GM19372 (cell line): ENCODE measurements around the gene GABRR3.

Experiments
- ATAC-seq: cut with Tn5 transposase; IDR thresholded peaks from one replicate; pipeline ENCODE4 v1.9.1; 2021; ENCODE audit warnings: mild to moderate bottlenecking, low read depth, moderate library complexity; ENCODE audit not compliant: unreplicated experiment

Gene GABRR3

DNA sequence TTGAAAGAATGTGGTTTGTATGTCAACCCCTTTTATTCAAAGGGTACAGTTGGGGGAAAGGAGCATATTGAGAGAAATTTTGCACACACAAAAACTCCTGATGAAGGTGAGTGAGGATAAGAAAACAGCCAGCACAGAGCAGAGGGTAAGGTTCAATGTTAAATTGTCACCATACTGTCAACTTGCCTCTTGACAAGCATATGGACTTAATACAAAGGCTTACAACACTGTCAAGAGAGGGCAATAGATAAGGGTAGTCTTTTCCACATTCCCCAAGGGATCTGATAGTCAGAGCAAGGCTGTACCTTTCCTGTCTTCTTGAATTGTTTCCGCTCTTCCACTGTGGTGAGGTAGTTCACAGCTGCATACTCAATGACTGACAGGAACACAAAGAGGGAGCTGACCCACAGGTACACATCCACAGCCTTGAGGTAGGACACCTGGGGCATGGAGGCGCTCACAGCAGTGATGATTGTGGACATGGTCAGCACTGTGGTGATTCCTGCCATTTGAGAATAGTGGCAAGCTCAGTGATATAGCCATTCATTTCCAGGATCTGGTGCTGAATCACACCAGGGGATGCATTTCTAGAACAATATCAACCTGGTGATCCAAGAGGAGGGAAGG lies 42.5 kb downstream of the GABRR3 start:
- no peak for ATAC-seq

DNA sequence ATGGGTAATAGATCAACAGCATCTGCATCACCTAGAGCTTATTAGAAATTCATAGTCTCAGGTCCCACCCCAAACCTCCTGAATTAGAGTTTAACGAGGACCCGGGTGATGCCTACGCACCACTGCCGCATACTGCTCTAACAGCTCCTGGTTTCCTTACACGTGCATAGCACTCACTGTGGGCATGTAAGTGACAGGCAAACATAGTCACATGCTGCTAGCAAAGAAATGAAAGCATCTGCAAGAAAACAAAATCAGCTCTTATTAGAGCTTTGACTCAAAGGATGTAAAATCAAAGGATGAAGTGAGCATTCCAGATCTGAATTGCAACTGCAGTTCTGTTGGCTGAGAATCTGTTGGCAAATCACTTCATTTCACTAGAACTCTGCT lies 43.8 kb downstream of the GABRR3 start:
- ATAC-seq: no peak

DNA sequence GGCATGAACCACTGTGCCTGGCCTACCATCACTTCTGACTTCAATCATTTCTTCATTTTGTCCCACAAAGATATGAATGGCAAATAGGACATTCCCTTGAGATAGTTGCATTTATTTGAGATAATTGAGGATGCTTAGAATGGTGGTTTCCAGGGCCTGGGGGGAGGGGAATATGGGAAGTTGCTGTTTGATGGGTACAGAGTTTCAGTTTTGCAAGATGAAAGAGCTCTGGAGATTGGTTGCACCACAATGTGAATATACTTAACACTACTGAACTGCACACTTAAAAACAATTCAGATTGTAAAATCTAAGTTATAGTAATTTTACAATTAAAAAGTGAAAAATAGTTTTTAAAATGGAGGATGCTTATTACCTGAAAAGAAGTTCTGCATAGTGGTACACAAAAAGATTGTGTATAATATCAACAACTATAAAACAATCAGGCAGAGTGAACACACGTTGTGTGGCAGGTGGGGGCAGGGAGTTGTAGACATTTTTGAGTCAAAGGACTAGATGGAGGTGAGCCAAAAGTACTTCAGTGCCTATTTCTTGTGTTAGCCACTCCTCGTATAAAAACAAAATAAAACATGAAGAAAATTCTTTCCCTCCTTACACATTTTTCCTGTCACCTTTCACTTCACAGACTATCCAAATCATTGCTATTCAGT lies 44.4 kb downstream of the GABRR3 start:
- no peak for ATAC-seq

DNA sequence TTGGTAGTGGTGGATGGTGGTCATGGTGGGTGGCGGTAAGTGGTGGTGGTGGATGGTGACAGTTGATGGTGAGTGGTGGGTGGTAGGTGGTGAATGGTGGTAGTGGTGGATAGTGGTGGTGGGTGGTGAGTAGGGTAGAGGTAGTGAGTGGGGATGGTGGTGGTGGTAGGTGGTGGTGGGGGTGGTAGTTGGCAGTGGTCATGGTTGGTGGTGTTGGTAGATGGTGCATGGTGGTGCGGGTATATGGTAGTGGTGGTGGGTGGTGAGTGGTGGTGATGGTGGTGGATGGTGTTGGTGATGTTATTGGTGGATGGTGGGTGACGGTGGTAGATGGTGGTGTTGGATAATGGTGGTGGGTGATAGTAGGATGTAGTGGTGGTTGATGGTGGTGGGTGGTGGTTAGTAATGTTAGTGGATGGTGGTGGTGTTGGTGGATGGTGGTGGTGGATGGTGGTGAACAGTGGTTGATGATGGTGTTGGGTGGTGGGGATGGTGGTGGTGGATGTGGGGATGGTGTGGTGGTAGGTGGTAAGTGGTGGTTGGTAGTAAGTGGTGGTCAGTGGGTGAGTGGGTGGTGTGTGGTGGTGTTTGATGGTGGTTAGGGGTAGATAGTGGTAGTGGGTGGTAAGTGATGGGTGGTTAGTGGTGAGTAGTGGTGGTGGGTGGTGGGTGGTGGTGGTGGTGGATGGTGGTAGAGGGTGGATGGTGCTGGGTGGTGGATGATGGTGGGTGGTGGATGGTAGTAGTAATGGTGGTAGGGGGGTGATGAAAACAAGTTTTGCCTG lies 46.1 kb downstream of the GABRR3 start:
- no peak for ATAC-seq

DNA sequence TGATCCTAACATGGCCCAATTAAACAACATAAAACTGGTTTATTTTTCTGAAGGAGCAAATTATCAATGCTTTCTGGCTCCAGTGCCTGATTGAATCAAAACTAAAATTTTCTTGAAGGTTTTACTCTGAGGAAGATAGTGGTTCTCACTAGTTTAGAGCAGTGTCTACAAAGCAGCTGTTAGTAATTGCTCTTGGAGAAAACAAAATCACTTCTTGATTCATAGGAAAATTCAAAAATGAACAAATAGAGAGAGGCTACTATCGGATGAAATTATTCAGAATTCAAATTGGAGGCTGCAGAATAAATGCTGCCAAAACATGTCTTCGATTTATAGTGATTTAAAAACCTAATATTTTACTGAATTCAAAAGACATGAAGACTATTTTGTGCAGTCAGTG lies 47.8 kb downstream of the GABRR3 start:
- ATAC-seq: no peak

DNA sequence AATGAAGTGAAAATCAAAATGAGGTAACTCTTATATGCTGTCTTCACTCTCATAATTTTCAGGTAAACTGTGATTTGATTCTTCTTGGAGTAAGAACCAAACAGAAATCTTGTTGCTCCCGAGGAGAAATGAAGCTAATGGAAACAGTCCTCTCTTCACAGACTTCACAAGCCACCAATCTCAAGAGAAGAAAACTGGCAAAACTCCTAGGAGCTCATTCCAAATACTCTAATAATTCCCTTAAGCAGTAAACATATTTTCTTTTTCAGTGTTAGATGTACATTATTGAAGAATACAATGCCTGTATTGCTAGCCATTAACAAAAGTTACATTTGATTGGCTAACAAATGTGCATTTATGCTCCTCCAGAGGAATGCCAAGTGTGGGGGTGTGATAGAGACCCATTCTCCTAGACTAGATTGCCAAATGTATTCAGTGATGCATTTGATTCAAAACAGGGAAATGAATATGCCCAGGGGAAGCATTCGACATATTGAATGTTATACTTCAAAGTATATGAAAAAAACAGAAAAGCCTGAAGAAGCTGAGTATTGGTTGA lies 51.1 kb downstream of the GABRR3 start:
- no peak for ATAC-seq

DNA sequence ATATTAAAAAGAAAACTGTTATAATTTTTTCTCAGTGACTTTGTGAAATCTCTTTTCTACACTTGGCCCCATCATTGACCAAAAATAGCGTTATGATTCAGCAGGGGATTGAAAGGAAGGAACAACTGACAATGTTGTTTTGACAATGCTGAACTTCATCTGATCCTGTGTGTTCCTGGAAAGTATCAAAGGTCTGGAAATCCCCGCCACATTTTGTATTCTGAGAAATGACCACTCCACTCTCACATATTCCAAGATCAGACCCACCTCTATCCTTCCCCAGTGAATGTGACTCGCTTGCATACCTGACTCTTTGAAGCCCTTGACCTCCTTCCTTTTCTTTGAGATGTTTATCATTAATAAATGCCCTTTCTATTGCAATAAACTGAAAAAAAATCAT lies 53.2 kb downstream of the GABRR3 start:
- no peak for ATAC-seq

DNA sequence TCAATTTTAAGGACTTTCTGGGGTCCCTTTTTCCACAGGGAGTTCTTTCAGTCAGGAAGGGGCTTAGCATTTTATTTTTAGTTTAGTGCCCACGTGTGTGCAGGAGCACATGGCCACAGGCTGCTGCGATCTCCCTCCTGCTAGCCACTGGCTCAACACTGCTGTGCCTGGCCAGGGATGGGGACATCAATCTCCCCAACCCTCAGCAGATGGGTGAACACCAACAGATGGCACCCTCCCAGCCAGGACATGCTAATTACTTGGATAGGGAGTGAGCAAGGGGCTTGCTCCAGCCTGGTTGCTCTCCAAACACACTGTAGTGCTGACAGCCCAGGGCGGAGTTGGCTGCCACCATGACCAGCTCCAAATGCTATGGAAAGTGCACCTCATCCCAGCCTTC lies 55.5 kb downstream of the GABRR3 start:
- no peak for ATAC-seq

DNA sequence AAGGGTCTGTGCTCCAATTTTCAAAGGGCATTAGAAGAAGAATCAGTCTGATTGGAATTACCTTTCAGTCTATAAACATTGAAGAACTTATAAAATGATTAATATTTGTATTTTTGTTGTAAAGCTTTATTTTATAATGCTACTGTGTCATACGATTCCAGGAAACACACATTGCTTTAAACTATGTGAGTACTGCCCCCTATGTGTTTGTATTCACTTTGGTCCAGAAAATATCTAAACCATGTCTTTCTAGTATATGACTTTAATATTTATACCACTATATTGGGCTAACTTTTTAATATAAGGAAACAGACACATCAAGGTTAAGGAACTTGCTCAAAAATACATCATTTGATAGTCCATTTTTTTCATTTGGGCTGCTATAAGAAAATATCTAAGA lies 59.6 kb downstream of the GABRR3 start:
- no peak for ATAC-seq

DNA sequence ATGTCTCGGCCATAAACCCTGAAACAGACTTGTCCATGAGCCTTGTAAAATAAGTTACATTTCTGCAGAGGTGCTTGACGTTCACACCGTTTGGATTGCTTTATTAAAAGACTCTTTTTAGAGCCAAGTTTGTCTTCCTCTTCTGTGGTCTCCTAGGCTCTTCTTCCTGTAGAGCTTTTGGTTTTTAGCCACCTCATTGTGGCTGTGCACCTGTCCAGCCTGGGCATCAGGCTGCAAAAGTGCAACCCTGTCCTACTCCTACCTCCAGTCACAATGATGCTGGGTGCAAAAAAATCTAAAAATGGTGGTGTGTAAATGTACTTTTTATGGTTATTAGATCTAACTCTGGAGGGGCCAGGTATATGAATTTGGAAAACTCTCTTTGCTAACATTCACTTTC lies 60.1 kb downstream of the GABRR3 start:
- no peak for ATAC-seq

DNA sequence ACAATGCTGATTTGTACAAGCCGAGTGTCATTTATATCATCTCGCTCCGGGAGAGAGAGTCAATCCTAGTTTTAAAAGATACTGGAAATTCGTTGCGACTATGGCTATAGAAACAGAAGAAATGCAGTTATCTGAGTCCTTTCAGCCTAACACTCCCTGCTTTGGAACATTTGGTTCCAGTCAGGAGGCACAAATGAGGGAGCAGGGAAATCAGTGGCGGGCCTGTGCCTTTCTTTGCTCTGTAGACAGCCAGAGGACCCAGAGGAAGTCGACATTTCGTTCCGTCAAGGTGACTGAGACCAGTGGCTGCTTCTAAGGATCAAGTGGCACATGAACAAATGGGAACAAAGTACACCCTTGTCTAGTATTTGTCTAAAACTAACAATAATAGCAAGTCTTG lies 62.1 kb downstream of the GABRR3 start:
- no peak for ATAC-seq

DNA sequence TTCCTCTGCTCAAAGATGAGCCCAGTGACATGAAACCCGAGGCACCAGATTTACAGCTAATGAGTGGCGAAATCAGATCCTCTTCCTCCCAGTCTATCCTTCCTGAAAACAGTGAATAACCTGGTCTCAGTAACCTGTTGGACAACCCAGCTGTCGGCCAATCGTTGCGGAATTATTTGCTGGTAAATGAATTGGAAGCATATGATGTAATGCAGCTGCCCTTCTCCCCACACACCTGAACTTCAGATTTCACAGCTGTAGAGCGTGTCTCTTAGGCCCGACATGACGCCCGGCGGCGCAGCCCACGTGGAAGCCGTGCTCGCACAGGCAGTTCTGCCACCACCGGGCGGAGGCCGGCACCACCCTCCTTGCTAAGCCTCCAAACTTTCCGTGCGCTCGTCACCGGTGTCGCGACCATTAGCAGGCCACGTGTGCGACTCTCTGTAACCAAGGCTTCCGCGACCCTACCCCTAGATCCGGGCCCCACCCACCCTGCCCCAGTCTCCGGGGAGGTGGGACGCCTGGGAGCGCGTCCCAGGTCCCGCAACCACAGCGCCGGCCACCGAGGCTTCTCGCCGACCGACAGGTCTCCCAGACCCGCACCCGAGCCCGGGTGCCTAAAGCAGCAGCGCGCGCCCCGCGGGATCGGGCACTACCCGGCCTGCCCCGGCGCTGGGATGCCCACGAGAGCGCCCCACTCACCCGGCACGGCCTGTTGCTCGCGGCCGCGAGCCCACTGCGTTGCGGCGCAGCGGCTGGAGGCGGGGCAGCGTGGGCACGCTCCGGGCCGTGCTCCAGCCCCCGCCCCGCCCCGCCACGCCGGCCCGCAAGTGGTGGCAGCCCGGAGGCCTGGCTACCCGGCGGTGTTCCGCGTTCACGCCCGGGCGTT lies 63.2 kb downstream of the GABRR3 start, which contains the start of gene RIOX2:
RIOX2 (minus strand) TSS at position 753 of the 889 bp plus-strand sequence. CDS start 4,838 bp downstream, outside the sequence.
- ATAC-seq: peak; percentile 83

DNA sequence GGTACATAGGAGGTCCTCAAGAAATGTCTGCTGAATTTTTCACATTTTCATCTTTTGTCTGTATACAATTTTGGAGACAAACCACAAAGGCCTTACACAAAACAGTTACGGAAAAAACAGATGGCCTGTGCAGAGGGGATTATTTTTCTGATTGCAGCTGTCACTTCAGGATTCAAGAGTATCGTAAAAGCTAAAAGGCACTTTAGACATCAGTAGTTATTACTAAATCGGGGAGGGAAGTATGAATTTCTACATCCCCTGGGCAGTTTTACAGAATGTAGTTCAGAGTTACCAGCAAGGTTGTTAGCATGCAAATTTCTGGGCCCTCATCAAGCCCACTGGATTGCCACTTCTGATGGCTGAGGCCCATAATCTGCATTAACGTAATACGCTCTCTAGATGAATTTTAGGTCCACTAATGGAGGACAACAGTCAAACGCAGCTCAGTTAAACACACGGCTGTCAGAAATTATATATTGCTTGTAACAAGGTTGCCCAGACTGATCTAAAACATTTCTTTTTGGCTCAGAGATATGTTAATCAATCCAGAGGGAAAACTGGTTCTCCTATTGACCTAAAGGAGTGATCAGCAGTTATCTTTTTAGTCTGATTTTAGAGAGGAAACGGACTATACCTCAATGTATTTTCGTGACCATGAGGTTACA lies 64.0 kb downstream of the GABRR3 start:
- ATAC-seq: no peak

DNA sequence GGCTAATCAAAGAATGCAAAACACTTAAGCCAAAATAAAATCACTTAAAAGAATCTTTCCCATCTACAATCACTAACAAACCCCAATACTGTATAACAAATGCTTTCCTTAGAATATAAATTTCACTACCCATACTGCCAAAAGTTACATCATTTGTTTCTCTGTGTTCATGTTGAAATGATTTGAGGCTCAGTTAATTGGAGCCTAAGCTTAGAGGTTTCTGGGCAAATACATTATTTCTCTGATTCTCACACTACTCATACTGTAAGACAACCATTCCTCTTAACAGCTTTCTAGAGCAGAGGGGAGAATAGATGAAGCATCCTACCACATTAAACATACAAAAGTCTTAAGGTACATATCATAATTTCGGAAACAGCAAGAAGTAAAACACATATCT lies 65.0 kb downstream of the GABRR3 start:
- ATAC-seq: no peak

DNA sequence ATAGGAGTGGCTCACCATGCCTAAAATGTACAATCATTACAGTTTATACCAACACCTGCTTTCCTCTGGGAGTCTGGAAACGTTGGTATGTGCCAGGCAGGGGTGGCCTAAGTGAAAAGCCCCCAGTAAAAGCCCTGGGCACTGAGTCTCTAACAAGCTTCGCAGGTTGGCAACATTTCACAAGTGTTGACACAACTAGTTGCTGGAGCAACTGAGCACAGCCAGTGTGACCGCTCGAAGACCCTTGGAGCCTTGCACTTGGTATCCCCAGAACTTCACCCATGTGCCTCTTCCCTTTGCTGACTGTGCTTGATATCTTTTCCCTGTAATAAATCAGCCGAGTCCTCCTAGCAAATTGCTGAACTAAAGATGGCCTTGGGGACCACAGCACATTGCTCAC lies 65.6 kb downstream of the GABRR3 start:
- ATAC-seq: no peak

DNA sequence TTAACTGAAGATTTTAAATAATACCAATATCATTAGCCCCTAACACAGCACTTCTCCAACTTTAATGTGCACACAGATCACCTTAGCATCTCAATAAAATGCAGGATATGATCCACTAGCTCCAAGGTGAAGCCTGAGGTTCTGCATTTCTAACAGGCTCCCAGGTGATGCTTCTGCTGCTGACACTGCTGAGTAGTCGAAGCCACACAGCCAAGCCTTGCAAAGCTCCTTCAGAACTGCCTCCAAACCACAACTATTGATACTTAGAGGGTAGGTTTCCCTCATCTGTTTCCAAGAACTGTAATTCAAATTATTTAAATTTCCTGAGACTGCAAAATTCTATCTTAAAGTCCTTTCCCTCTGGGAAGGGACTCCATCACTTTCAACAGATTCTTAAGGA lies 66.7 kb downstream of the GABRR3 start:
- ATAC-seq: no peak

DNA sequence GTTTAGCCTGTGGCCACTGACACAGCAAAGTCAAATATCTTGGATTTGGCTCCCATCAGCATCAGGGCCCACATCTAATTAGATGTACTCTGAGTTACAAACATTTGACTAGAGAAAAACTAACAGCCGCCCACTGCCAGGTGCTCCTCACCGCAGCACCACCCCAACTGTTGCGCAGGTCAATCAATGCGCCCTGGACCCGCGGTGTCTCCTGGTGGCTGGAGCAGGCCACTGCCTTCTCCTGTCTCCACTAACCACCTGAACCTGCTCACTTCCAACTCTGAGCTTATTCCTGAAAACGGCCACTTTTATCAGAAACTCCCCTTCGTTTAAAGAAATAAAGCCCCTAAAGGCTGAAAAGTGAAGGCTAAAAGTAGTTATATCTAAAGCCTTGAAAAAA lies 67.1 kb downstream of the GABRR3 start:
- no peak for ATAC-seq

DNA sequence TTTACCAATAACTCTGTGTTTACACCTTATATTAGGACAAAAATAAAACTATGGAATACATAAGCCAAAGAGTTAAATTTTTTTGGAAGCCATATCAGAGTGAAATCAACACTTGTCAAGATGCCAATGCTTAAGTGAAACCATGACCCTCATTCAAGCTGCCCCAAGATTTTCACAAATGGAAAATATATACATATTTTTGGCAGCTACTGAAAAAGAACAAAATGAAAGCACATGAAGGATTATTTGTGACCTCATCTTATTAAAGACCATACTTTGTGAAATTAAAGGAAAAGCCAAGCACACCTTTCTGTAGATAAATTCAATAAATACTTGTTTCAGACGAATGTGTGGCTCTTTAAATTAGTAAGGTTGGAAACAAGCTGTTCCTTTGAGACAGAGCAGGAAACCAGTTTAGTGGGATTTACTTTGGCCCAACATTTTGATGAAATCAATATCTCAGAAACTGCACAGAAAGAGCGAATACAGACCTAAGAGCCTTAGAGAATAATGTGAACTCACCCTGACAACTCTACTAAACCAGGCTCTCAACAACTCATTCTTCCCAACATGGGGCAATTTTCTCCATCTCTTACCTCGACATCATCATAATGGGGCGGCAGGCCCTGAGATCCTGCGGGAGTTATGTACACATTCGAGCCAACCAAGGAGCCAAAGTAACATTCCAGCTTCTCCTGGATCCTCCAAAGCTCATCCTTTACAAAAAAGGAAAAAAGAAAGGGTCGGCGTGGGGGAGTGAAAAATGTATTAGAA lies 73.9 kb downstream of the GABRR3 start:
- ATAC-seq: no peak

DNA sequence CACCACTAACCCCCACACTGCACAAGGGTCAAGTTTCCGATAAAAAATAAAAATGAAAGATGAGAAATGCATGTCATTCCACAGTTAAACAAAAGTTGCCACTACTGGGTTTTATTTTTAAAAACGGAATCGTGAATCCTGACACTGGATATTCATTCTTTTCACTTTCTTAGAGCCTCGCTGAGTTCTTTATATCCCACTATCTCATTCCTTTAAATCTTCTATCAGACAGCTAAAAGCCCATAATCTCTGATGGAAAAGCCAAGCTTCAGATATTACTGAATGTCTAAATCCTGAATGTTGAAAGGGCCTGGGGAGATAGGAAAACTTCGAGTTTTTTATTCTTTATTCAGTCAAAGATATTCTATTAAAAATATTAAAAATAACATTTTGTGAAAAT lies 74.6 kb downstream of the GABRR3 start:
- no peak for ATAC-seq
